NCI-H1092 treated with DMSO at 0.1 percent for 48 hours (cell line): Measurements from ENCODE around the gene CCL22.
"Not testable (repeated sequence)": the region's sequence is repeated elsewhere in the genome, so short reads cannot be mapped to it uniquely, and the experiment has no call there.

Experiments used
- DNase-seq: peaks from one replicate; lab custom pipeline; 2025; lab: John Stamatoyannopoulos, UW

The CCL22 gene

GRCh38 chr16:57347858-57348257, 10.7 kb upstream of the CCL22 start:
- DNase-seq: no peak

GRCh38 chr16:57348327-57348726, 10.3 kb upstream of the CCL22 start:
- no peak for DNase-seq

DNA sequence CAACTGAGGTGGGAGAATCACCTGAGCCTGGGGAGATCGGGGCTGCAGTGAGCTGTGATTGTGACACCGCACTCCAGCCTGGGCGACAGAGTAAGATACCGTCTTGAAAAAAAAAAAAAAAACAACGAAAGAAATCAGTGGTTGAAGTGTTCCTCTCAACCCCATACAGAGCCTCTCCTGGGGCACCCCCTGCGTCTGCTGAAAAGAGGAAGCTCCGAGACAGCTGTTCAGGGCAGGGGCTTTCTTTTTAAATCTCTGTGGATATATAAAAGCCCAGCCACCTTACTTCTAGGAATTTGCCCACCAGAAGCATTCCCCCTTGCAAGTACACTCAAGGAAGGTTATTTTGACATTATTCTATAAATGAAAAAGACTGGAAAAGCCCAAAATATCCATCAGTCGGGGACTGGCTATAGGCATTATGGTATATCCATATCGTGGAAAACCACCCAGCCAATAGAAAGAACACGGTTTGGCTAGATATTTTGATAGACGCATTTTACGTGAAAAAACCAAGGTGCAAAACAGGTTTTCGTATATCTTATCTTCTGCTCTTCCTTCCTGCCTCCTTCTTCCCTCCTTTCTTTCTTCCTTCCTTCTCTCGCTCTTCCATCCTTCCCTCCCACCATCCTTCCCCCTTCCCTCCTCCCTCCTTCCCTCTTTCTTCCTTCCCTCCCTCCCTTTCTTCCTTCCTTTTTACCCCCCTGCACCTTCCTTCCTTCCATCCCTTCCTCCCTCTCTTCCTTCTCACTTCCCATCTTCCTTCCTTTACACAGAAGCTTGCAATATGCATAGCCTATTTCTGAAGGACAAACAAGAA, 9.2 kb upstream of the CCL22 start:
- DNase-seq: no peak

DNA sequence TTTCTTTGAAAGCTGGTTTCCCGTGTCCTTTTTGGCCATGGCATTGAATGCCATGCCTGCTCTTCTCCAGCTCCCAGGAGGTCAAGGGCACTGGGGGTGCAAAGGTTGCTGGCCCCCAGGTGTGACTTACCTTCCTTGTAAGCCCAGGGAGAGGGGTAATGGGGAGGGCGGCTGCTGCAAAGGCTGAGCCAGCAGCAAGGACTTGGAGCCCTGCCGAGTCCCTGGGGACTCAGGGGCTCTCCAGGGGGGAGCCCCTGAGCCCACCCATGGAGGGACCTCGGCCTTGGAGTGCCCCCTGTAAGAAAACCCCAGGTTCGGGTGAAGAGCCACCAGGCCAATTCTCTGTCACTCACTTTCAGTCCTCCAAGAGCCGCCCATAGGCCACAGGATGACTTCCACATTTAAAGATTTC, 5.9 kb upstream of the CCL22 start:
- DNase-seq: no peak

- DNase-seq: no peak
Measured at GRCh38 chr16:57354311-57354710, 4.3 kb upstream of the CCL22 start.

- DNase-seq: no peak
Measured at GRCh38 chr16:57355898-57356414, 2.6 kb upstream of the CCL22 start.

- DNase-seq: no peak
Measured at GRCh38 chr16:57356547-57356946, 2.0 kb upstream of the CCL22 start.

- no peak for DNase-seq
Measured at GRCh38 chr16:57357330-57358085, 1.1 kb upstream of the CCL22 start.

DNA sequence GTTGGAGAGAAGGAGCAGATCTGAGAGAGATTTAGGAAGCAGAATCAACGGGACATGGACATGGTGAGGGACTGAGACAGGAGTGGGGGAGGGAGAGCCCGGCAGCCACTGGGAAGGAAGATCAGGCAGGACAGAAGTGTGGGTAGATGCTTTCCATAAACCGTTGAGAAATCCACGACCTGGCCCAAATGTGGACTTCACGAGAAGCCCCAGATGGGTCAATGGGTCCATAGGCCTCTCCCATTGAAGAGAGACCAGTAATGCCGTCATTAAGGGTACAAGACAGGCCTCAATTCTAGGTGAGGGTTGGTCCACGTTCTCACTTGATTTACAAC, 530 bp upstream of the CCL22 start:
- DNase-seq: no peak

DNA sequence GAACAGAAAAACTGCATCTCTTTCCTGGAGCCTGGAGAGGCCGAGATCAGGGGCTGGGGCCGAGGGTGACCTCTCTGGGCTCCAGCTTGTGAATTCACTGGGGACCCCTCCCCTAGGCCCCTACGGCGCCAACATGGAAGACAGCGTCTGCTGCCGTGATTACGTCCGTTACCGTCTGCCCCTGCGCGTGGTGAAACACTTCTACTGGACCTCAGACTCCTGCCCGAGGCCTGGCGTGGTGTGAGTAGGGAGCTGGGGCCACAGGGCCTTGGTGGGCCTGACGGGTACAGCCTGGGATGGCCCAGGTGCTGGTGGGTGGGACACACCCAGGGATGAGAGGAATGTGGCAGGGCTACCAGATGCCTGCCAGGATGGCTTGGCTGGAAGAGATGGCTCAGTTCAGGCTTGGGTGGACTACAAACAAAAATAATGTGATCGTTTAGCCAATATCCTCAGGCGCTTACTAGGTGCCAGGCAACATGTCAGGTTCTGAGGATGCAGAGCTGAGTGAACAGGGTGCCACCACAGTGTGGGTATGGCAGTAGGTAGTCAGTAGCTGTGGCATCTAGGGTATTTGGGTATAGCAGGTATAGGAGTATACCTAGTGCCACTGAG, 1.8 kb downstream of the CCL22 start:
- DNase-seq: no peak

GRCh38 chr16:57361404-57361803, 2.8 kb downstream of the CCL22 start:
- no peak for DNase-seq

- DNase-seq: no peak
Measured at GRCh38 chr16:57364143-57364542, 5.6 kb downstream of the CCL22 start.

DNA sequence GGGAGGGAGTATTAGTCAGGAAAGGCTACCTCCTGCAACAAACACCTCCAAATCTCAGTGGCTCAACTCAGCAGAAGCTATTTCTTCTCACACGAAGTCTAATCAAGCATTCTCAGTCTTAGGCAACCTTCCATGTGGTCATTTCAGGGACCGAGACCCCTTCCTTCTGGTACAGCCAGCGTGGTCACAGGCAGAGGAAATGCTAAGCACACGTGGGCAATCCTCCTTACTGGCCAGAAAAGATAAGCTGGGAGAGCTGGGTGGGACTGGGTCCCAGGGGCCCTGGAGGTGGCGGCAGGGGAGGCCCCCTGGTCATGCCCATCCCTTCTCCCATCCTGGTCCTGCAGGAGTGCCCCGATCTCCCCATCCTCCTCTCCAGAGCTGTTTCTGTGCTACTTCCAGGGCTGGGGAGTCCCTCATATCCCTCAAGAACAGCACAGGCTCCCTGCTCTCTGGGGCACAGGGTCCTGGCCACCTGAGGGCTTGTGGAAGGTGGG, 8.0 kb downstream of the CCL22 start:
- DNase-seq: no peak

GRCh38 chr16:57367116-57367752, 8.7 kb downstream of the CCL22 start:
- DNase-seq: no peak

GRCh38 chr16:57371494-57372371, 13.2 kb downstream of the CCL22 start:
- DNase-seq: no peak

DNA sequence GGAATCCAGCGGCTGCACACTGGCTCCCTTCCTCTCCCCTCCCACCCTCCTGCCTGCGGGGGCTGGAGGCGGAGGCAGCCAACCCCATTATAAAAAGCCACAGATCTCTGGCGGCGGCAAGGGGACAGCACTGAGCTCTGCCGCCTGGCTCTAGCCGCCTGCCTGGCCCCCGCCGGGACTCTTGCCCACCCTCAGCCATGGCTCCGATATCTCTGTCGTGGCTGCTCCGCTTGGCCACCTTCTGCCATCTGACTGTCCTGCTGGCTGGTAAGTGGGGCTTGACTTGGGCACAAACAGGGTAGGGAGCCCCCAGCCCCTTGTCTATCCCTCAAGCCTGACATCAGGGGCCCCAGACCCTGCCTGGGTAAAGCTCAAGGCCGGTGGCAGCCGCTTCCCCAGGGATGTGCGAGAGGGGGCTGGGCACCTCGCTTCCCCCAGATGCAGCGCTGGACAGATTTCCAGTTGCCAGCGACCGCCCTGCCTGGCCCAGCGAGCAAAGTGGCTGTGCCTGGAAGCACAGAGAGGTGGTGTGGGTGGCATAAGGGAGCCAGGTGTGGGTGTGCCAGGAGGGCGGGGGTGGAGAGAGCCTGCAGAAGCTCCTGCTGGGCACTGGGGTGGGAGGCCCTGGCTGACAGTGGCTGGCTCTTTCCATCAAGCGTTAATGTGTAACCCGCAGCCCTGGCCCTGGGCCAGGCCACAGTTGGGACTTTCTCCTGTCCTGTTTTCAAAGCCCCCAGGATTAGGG, 14.0 kb downstream of the CCL22 start, which contains the start of gene CX3CL1:
CX3CL1 (plus strand) TSS at position 119 of the 745 bp plus-strand sequence; CDS start at position 198, 79 bp downstream.
- peak; percentile 39 for DNase-seq

GRCh38 chr16:57373117-57373947, 14.7 kb downstream of the CCL22 start:
- DNase-seq: no peak

GRCh38 chr16:57374067-57374534, 15.5 kb downstream of the CCL22 start:
- no peak for DNase-seq

DNA sequence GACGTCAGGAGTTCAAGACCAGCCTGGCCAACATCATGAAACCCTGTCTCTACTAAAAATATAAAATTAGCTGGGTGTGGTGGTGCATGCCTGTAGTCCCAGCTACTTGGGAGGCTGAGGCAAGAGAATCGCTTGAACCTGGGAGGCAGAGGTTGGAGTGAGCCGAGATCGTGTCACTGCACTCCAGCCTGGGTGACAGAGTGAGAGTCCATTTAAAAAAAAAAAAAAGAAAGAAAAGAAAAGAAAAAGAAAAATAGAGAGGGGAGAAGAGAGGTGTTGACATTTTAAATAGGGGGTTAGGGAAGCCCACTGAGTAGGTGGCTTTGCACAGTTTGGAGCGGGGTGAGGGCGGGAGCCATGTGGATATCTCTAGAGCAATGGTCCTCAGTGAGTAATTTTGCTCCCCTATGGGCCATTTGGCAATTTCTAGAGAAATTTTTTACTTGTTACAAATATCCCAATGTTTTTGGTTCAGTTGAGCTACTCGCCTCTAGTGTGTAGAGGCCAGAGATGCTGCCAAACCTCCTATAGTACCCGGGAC, 16.4 kb downstream of the CCL22 start:
- not testable (repeated sequence) for DNase-seq
